Common myeloid progenitor, CD34-positive (primary cell): ENCODE results near the gene SEMA5A.

ENCODE experiments used
- CTCF ChIA-PET: fragments of 350-600 bp; sonication (Branson Sonifier 250); formaldehyde crosslinking; loops from one replicate; lab custom pipeline; 2021; ENCODE audit warnings: antibody characterized with exemption; lab: Charles Lee
- POLR2A ChIA-PET: fragments of 350-600 bp; sonication (Branson Sonifier 250); formaldehyde crosslinking; loops from one replicate; lab custom pipeline; 2021; ENCODE audit warnings: antibody characterized with exemption; lab: Charles Lee
- DNase-seq, 3 donors: peaks; one replicate each; pipeline versions ENCODE4 v3.0.0 to v3.0.0-alpha.2; 2013
- H3K27ac ChIP-seq, 2 experiments: 1 replicate in 1 of 2; 2 replicates in 1 of 2; pipeline ENCODE4 v1.7.0; 2013; ENCODE audit warnings: inconsistent platforms in 2 of 2, low read length in 2 of 2, mild to moderate bottlenecking in 2 of 2, low read depth in 1 of 2, moderate library complexity in 1 of 2; ENCODE audit not compliant: severe bottlenecking in 2 of 2, insufficient read depth in 1 of 2, poor library complexity in 1 of 2
- H3K27me3 ChIP-seq, 5 experiments: replicated peaks in 2 of 5; 1 replicate in 3 of 5; 2 replicates in 2 of 5; pipeline versions ENCODE4 v1.6.1 to v1.7.0; 2013; ENCODE audit warnings: low read length in 4 of 5, mild to moderate bottlenecking in 2 of 5, moderate library complexity in 2 of 5, inconsistent platforms in 1 of 5; ENCODE audit not compliant: insufficient read depth in 5 of 5, control insufficient read depth in 4 of 5
- H3K36me3 ChIP-seq, 4 experiments: 1 replicate in 2 of 4; 2 replicates in 2 of 4; pipeline versions ENCODE4 v1.6.1 to v1.7.0; 2013; ENCODE audit warnings: low read length in 3 of 4, control low read depth in 1 of 4, mild to moderate bottlenecking in 1 of 4; ENCODE audit not compliant: control insufficient read depth in 4 of 4, insufficient read depth in 4 of 4
- H3K4me1 ChIP-seq, 4 experiments: 1 replicate in 3 of 4; 2 replicates in 1 of 4; pipeline versions ENCODE4 v1.6.1 to v1.7.1; 2013; ENCODE audit warnings: low read length in 3 of 4, mild to moderate bottlenecking in 3 of 4, control low read depth in 1 of 4, inconsistent platforms in 1 of 4, moderate library complexity in 1 of 4; ENCODE audit not compliant: control insufficient read depth in 4 of 4, insufficient read depth in 4 of 4; ENCODE audit errors: control extremely low read depth in 1 of 4
- H3K4me3 ChIP-seq, 7 experiments: 1 replicate in 4 of 7; 2 replicates in 3 of 7; pipeline versions ENCODE4 v1.5.1 to v1.7.0; 2013; ENCODE audit warnings: mild to moderate bottlenecking in 7 of 7, low read length in 6 of 7, moderate library complexity in 6 of 7, inconsistent platforms in 2 of 7, low read depth in 2 of 7, control low read depth in 1 of 7; ENCODE audit not compliant: insufficient read depth in 4 of 7, control insufficient read depth in 1 of 7; ENCODE audit errors: extremely low read depth in 1 of 7
- H3K9me3 ChIP-seq, 5 experiments: 1 replicate in 4 of 5; 2 replicates in 1 of 5; pipeline versions ENCODE4 v1.6.1 to v1.7.1; 2013; ENCODE audit warnings: low read length in 4 of 5, mild to moderate bottlenecking in 2 of 5, inconsistent platforms in 1 of 5, low read depth in 1 of 5, moderate library complexity in 1 of 5; ENCODE audit not compliant: control insufficient read depth in 4 of 5, insufficient read depth in 2 of 5; ENCODE audit errors: control extremely low read depth in 1 of 5
- WGBS: methylation state at CpG from one replicate; pipeline ENCODE4 v1.1.5; 2013; ENCODE audit not compliant: insufficient coverage; 5-methylcytosine and 5-hydroxymethylcytosine counted together

Gene SEMA5A

GRCh38 chr5:9572246-9572645, 26.4 kb upstream of the SEMA5A start:
- H3K27me3 ChIP-seq, result peaks cover 0 to 4% (median 0%) of the 10 kb centered on the region in 5 experiments
- CTCF ChIA-PET, result no interaction called here
- DNase-seq, result no peak
- no peaks in the 10 kb centered on the region for H3K36me3 ChIP-seq
- H3K9me3 ChIP-seq, result no peaks in the 10 kb centered on the region
- no peak overlapping the region for H3K27ac ChIP-seq
- WGBS, result 97% methylated on average over 6 of the region's 8 CpGs
- no peaks in the 10 kb centered on the region for H3K4me1 ChIP-seq
- POLR2A ChIA-PET, result no interaction called here
- no peak overlapping the region for H3K4me3 ChIP-seq

GRCh38 chr5:9570876-9571275, 25.0 kb upstream of the SEMA5A start:
- H3K36me3 ChIP-seq, result no peaks in the 10 kb centered on the region
- H3K27ac ChIP-seq, result no peak overlapping the region
- peaks cover 0 to 4% (median 0%) of the 10 kb centered on the region in 5 experiments for H3K27me3 ChIP-seq
- no peaks in the 10 kb centered on the region for H3K9me3 ChIP-seq
- DNase-seq, result no peak
- no peak overlapping the region for H3K4me3 ChIP-seq
- ChIA-PET CTCF (no interaction called here), POLR2A (no interaction called here)
- WGBS, result 85% methylated on average over 3 of the region's 6 CpGs
- no peaks in the 10 kb centered on the region for H3K4me1 ChIP-seq

DNA sequence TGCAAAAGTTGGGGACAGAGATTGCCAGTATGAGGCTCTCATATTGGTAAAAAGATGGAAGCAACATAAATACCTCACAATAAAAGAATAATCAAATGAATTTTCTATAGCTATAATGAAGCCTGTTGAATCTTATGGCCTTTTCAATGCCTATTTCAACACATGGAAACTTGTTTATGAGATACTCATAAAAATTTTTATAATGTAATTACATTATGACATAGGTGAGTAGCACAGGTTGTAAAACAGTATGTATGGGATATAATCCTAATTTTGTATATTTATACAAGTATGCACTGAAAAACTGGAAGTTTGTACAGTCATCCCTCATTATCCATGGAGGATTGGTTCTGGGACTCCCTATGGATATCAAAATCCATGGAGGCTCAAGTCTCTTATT, 21.2 kb upstream of the SEMA5A start:
- Histone ChIP-seq H3K36me3 (no peaks in the 10 kb centered on the region), H3K27me3 (peaks cover 0 to 4% (median 0%) of the 10 kb centered on the region in 5 experiments), H3K27ac (no peak overlapping the region), H3K4me1 (no peaks in the 10 kb centered on the region), H3K4me3 (no peak overlapping the region), H3K9me3 (no peaks in the 10 kb centered on the region)
- DNase-seq, result no peak
- CTCF ChIA-PET, result interaction anchor here (2.4 kb wide), 1 partner anchor 13 kb away, joined by 5 read pairs; no protein-coding TSS in a partner anchor
- POLR2A ChIA-PET, result no interaction called here

DNA sequence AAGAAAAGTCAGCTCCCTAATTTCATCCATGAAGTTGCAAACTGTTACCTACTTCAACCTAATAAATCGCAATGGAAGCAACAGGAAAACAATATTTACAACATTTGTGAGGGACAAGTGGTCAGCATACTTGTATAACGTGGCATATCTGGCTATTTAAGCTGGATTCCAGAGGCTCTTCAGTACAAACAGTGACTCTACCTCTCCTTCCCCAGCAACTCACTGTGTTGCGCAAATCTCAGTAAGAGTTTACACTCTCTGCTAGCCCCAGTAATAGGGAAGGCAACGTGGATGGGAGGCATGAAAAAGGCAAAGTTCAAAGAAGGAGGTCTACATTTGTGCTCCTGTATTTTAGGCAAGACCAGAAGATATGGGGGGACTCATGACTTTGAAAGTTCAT, 18.9 kb upstream of the SEMA5A start:
- Histone ChIP-seq H3K9me3 (no peaks in the 10 kb centered on the region), H3K4me3 (no peak overlapping the region), H3K36me3 (no peaks in the 10 kb centered on the region), H3K4me1 (no peaks in the 10 kb centered on the region), H3K27ac (no peak overlapping the region), H3K27me3 (no peaks in the 10 kb centered on the region)
- ChIA-PET CTCF (no interaction called here), POLR2A (no interaction called here)
- no peak for DNase-seq
- WGBS, result 77% methylated on average over 3 of the region's 4 CpGs

DNA sequence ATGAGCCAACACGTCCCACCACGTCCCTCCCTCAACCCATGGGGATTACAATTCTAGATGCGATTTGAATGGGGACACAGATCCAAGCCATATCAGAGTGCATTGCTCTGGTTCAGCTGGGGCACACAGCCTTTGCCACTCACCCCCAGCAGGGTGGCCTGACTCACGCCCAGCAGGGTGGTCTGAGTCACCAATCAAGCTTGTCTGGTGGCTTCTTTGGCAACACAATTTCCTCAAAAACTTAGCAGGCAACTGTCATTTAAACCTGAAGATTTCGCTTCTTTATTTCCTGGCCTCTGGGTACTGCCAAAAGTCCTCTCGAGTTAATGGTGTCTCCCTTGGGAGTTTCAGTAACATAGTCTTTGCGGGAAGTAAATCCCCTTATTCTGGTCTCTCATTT, 16.3 kb upstream of the SEMA5A start:
- Histone ChIP-seq H3K27ac (no peak overlapping the region), H3K27me3 (peaks cover 0 to 2% (median 0%) of the 10 kb centered on the region in 5 experiments), H3K4me1 (no peaks in the 10 kb centered on the region), H3K36me3 (no peaks in the 10 kb centered on the region), H3K4me3 (no peak overlapping the region), H3K9me3 (no peaks in the 10 kb centered on the region)
- 93% methylated on average over 7 of the region's 7 CpGs for WGBS
- DNase-seq, result no peak
- ChIA-PET CTCF (no interaction called here), POLR2A (no interaction called here)

DNA sequence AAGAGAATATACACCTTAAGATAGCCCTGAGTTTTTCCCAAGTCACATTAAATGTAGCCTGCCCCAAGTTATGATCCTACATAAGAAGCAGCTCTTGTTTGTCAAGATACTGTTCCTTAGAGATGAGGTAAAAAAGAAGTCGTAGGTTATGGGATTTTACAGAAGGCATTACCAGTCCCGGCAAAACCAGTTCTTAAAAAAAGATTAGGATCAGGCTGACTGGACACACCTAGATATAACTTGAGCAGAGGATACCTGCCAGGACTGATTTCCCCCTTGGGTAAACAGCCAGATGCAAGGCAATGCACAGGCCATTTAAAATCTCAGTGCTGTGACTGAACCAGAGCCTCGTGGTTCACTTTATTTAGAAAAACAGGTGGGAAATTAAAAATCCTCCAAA, 14.1 kb upstream of the SEMA5A start:
- 94% methylated on average over 2 of the region's 3 CpGs for WGBS
- CTCF ChIA-PET, result no interaction called here
- POLR2A ChIA-PET, result no interaction called here
- no peak for DNase-seq
- no peak overlapping the region for H3K27ac ChIP-seq
- H3K9me3 ChIP-seq, result no peaks in the 10 kb centered on the region
- no peaks in the 10 kb centered on the region for H3K4me1 ChIP-seq
- no peaks in the 10 kb centered on the region for H3K36me3 ChIP-seq
- H3K27me3 ChIP-seq, result peaks cover 0 to 2% (median 0%) of the 10 kb centered on the region in 5 experiments
- no peak overlapping the region for H3K4me3 ChIP-seq

DNA sequence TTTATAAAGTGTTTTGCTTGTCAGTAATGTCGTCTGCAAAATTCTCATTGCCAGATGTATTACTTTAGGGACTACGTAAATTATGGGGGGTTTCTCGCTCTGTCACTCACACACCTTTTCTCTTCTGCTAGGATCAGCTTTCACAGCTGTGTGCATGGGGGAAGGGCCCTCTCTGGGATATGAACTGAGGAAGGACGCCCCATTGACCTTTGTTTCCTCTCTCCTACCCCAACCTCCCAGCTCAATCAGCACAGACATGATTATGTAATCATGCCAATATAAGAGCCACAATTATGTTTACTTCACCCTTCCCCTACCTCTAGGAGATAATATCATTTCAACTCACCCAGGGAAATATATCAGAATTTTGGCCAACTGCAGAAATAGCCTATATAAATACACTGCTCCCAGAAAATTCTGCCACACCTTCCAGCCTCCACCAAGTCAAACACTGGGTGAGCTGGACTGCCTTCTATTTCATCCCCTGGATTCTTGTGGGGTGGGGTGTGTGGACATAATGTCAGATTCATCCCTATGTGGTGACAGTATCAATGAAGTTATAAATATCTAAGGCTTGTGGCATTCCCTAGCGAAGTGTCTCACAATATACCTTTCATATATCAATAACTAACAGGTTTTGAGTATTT, 12.6 kb upstream of the SEMA5A start:
- 80% methylated on average over 3 of the region's 5 CpGs for WGBS
- CTCF ChIA-PET, result no interaction called here
- Histone ChIP-seq H3K27ac (no peak overlapping the region), H3K36me3 (no peaks in the 10 kb centered on the region), H3K4me1 (no peaks in the 10 kb centered on the region), H3K27me3 (peaks cover 0 to 2% (median 0%) of the 10 kb centered on the region in 5 experiments), H3K4me3 (no peak overlapping the region), H3K9me3 (no peaks in the 10 kb centered on the region)
- DNase-seq, result no peak
- POLR2A ChIA-PET, result no interaction called here
